GM18861 (cell line): ENCODE data around the gene KCNB1.

Experiments
- ATAC-seq: cut with Tn5 transposase; IDR thresholded peaks from one replicate; pipeline ENCODE4 v1.9.1; 2021; ENCODE audit not compliant: unreplicated experiment

Gene KCNB1

GRCh38 chr20:49482621-49483017, at the start of gene KCNB1:
KCNB1 (minus strand) TSS chr20:49482668; CDS start chr20:49482480, 188 bp downstream.
- no peak for ATAC-seq

GRCh38 chr20:49529470-49529869, 47.0 kb upstream of the KCNB1 start:
- ATAC-seq, result no peak

GRCh38 chr20:49526568-49526967, 44.1 kb upstream of the KCNB1 start:
- no peak for ATAC-seq

- no peak for ATAC-seq
These were observed 43.6 kb upstream of the KCNB1 start for GRCh38 chr20:49526056-49526455.

GRCh38 chr20:49523767-49524360, 41.4 kb upstream of the KCNB1 start:
- no peak for ATAC-seq

GRCh38 chr20:49521356-49521755, 38.9 kb upstream of the KCNB1 start:
- no peak for ATAC-seq

- no peak for ATAC-seq
These were observed 37.4 kb upstream of the KCNB1 start for GRCh38 chr20:49519777-49520359.

- ATAC-seq, result no peak
These were observed 36.8 kb upstream of the KCNB1 start for GRCh38 chr20:49519212-49519712.

- ATAC-seq, result no peak
These were observed 36.1 kb upstream of the KCNB1 start for GRCh38 chr20:49518576-49518975.

GRCh38 chr20:49517805-49518100, 35.3 kb upstream of the KCNB1 start:
- no peak for ATAC-seq

- ATAC-seq, result no peak
These were observed 34.7 kb upstream of the KCNB1 start for GRCh38 chr20:49516916-49517804.

GRCh38 chr20:49515586-49515985, 33.1 kb upstream of the KCNB1 start:
- no peak for ATAC-seq

GRCh38 chr20:49513517-49513916, 31.0 kb upstream of the KCNB1 start:
- no peak for ATAC-seq

GRCh38 chr20:49513009-49513408, 30.5 kb upstream of the KCNB1 start:
- ATAC-seq, result no peak

- ATAC-seq, result no peak
These were observed 29.5 kb upstream of the KCNB1 start for GRCh38 chr20:49511788-49512525.

- no peak for ATAC-seq
These were observed 28.2 kb upstream of the KCNB1 start for GRCh38 chr20:49510562-49511122.

GRCh38 chr20:49508435-49509199, 26.1 kb upstream of the KCNB1 start:
- ATAC-seq, result no peak

GRCh38 chr20:49507741-49508434, 25.4 kb upstream of the KCNB1 start:
- ATAC-seq, result no peak

GRCh38 chr20:49505518-49505917, 23.1 kb upstream of the KCNB1 start:
- ATAC-seq, result no peak

- ATAC-seq, result no peak
These were observed 20.7 kb upstream of the KCNB1 start for GRCh38 chr20:49503176-49503575.
